PC-3 (cell line): ENCODE results near the gene SPSB1.

Source experiments
- CTCF ChIP-seq: fragments of 300-600 bp; sonication (generic); conservative IDR thresholded peaks from 2 replicates; pipeline ENCODE4 v1.5.1; 2017; ENCODE audit warnings: antibody characterized with exemption, low read depth, mild to moderate bottlenecking, low read length
- EZH2 ChIP-seq: fragments of 300-600 bp; sonication (generic); IDR thresholded peaks from one replicate; pipeline ENCODE4 v1.6.1; 2017; ENCODE audit warnings: antibody characterized with exemption, mild to moderate bottlenecking, low read length; ENCODE audit not compliant: unreplicated experiment
- EZH2phosphoT487 ChIP-seq: fragments of 300-600 bp; sonication (generic); IDR thresholded peaks from 2 replicates; pipeline ENCODE4 v1.6.1; 2018; ENCODE audit warnings: mild to moderate bottlenecking, antibody characterized with exemption, low read length, borderline replicate concordance

GRCh38 chr1:9349331-9349851 lies 56.7 kb downstream of the SPSB1 start:
- TF ChIP-seq CTCF: no peak
- no peak for TF ChIP-seq EZH2
- TF ChIP-seq EZH2phosphoT487: no peak
